Spinal cord (tissue), 10 donors: ENCODE data around the gene JAKMIP1. TPM values are rescaled to one million over a fixed set of nuclear protein-coding genes. Genes with fewer than 3 reads are reported as not detected.

Source experiments
- DNase-seq, 6 donors: peaks; one replicate each; pipeline versions ENCODE4 v3.0.0 to v3.0.0-alpha.2; 2013 to 2015; ENCODE audit warnings: low spot score in 6 of 6, low read depth in 4 of 6
- H3K27ac ChIP-seq: one replicate; pipeline ENCODE4 v1.5.1; 2013; ENCODE audit warnings: low read depth, low read length, control low read depth
- H3K27me3 ChIP-seq: one replicate; pipeline ENCODE4 v1.6.1; 2013; ENCODE audit warnings: low read length; ENCODE audit not compliant: control insufficient read depth, insufficient read depth
- H3K36me3 ChIP-seq: one replicate; pipeline ENCODE4 v1.6.1; 2013; ENCODE audit warnings: low read length; ENCODE audit not compliant: control insufficient read depth, insufficient read depth
- H3K4me1 ChIP-seq: one replicate; pipeline ENCODE4 v1.6.1; 2013; ENCODE audit warnings: low read length; ENCODE audit not compliant: control insufficient read depth, insufficient read depth
- H3K4me3 ChIP-seq: one replicate; pipeline ENCODE4 v1.5.1; 2013; ENCODE audit warnings: low read depth, low read length, control low read depth
- H3K9me3 ChIP-seq: one replicate; pipeline ENCODE4 v1.6.1; 2013; ENCODE audit warnings: low read length; ENCODE audit not compliant: control insufficient read depth, insufficient read depth
- WGBS: methylation state at CpG from one replicate; pipeline ENCODE4 v1.1.5; 2013; ENCODE audit warnings: missing lambda C conversion rate; ENCODE audit not compliant: insufficient coverage; 5-methylcytosine and 5-hydroxymethylcytosine counted together
- polyA plus RNA-seq, 2 donors: library from polyadenylated mRNA; unstranded; fragments of 120-200 nt; gene quantifications; one replicate each; pipeline ENCODE4 v1.2.1, GENCODE V29; 2013; ENCODE audit not compliant: insufficient read length in 2 of 2
- total RNA-seq, 2 donors: library from RNA; depleted of rRNA in 1 of 2; stranded (reverse); fragments of 120-200 nt in 1 of 2; fragments of >200 nt in 1 of 2; gene quantifications; one replicate each; pipeline versions ENCODE4 v1.2.3 to v1.2.4, GENCODE V29; 2013 to 2014
- donor health status: healthy.

JAKMIP1 gene
- total and polyA plus RNA-seq, 4 donors: 8.2 to 29.7 (median 20.9) TPM

DNA sequence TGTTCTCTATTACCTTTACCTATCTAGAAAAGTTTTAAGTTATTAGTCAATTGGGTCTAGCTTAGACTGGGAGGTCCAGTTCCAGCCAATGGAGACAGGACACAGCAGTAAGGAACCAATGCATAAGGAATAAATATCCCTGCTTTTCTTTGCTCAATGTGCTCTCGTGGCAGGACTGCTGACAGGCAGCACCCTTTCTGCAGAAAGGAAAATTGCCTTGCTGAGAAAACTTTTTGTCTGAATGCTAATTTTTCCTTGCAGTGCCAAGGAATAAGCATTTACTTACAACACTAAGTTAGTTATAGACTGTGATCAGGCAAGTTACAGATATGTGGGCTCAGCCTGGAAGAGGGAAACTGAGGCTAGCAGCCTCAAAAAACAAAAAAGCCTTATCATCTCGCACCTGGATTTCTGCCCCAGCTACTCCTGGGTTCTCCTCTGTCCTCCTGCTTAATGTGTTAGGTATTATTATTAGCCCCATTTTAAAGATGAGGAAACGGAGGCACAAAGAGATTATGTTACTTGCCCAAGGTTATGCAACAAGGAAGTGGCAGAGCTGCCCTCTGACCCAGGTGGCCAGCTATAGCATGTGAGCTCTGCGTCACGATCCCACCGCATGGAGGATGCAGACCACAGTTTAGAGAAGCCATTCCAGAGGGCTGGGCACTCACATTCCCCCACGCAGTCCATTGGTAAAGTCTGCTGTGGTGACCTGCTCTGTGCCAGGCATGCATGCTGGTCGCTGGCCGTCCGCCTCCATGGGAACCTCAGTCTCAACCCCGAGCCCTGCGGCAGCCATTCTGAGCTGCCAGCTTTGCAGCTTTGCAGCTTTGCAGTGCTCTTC is 141.6 kb downstream of the JAKMIP1 start:
- 93% methylated on average over 10 of the region's 12 CpGs for WGBS
- H3K9me3 ChIP-seq: peaks cover 2% of the 10 kb centered on the region
- peaks cover 12% of the 10 kb centered on the region for H3K4me1 ChIP-seq
- peaks cover 63% of the 10 kb centered on the region for H3K36me3 ChIP-seq
- no peaks in the 10 kb centered on the region for H3K27me3 ChIP-seq
- no peak overlapping the region for H3K27ac ChIP-seq
- H3K4me3 ChIP-seq: no peak overlapping the region
- DNase-seq: no peak

DNA sequence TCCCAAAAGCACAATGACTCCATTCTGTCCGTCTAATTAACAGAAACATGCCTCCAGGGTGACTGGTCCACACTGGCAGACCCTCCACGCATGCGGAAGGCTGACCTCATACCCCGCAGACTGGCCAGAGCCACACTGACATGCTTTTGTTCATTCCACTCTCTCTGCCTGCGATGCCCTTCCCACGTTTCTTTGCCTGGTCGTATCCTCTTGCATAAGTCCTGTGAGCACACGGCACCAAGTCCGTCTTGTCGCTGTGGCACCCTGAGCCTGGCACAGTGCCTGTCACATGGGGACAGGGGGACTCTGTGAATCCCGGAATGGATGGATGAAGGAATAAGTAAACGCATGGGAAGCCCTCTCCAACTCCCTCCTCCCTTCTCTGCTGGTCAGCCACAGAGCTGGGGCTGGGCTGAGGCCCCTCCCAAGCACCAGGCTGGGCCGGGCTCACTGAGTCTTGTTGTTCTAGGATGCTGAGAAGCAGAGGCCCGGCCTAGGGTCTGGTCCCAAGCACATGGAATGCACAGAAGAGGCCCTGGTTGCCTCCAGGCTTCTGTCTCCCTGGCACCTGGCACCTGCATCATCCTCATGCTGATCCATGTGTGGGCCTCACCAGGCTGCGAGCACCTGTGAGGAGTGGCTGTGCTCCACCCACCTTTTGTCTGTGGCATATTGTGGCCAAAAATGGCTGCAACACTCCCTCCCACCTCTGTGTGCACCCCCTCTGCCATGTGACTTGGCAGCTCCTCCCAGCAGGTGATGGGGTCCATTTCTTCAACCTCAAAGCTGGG is 143.2 kb downstream of the JAKMIP1 start:
- H3K9me3 ChIP-seq: peaks cover 2% of the 10 kb centered on the region
- H3K36me3 ChIP-seq: peaks cover 54% of the 10 kb centered on the region
- no peaks in the 10 kb centered on the region for H3K27me3 ChIP-seq
- H3K4me1 ChIP-seq: peaks cover 12% of the 10 kb centered on the region
- peak in 1 of 6 donors; percentile 32 for DNase-seq
- WGBS: 68% methylated on average over 13 of the region's 15 CpGs
- no peak overlapping the region for H3K4me3 ChIP-seq
- no peak overlapping the region for H3K27ac ChIP-seq

DNA sequence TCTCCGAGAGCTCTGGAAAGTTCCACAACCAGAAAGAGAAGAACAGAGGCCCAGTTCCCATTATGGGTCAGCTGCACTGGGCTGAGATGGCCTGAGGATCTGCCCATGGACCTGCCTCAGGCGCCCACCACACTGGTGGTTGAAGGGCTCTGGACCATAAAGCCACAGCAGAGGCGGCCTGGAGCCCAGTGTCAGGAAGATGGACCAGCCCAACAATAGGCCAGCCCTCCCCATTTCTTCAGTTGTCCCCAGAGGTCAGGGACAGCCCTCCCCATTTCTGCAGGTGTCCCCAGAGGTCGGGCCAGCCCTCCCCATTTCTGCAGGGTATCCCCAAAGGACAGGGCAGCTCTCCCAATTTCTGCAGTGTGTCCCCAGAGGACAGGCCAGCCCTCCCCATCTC is 144.9 kb downstream of the JAKMIP1 start:
- H3K27ac ChIP-seq: no peak overlapping the region
- H3K4me3 ChIP-seq: no peak overlapping the region
- DNase-seq: no peak
- peaks cover 2% of the 10 kb centered on the region for H3K9me3 ChIP-seq
- no peaks in the 10 kb centered on the region for H3K27me3 ChIP-seq
- peaks cover 15% of the 10 kb centered on the region for H3K4me1 ChIP-seq
- peaks cover 43% of the 10 kb centered on the region for H3K36me3 ChIP-seq
- 79% methylated on average over 4 of the region's 4 CpGs for WGBS

DNA sequence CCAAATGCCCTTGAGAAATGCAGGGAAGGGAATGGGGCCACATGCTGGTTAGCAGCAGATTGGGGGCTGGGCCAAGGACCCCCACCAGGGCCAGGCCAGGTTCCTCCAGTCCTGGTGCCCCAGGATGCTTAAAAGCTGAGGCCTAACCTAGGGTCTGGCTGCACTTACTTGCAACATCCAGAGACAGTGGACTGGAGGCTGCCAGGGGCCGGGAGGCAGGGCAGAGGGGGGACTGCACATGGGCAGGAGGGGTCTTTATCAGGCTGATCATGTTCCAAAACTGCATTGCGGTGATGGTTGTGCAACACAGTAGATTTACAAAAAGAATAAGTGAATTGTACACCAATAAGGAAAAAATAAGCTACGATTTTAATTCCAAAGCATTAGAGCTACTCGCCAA is 145.3 kb downstream of the JAKMIP1 start:
- no peak overlapping the region for H3K4me3 ChIP-seq
- WGBS: 100% methylated on average over 3 of the region's 4 CpGs
- DNase-seq: no peak
- H3K27ac ChIP-seq: no peak overlapping the region
- H3K9me3 ChIP-seq: peaks cover 2% of the 10 kb centered on the region
- H3K36me3 ChIP-seq: peaks cover 43% of the 10 kb centered on the region
- H3K4me1 ChIP-seq: peaks cover 18% of the 10 kb centered on the region
- H3K27me3 ChIP-seq: no peaks in the 10 kb centered on the region

DNA sequence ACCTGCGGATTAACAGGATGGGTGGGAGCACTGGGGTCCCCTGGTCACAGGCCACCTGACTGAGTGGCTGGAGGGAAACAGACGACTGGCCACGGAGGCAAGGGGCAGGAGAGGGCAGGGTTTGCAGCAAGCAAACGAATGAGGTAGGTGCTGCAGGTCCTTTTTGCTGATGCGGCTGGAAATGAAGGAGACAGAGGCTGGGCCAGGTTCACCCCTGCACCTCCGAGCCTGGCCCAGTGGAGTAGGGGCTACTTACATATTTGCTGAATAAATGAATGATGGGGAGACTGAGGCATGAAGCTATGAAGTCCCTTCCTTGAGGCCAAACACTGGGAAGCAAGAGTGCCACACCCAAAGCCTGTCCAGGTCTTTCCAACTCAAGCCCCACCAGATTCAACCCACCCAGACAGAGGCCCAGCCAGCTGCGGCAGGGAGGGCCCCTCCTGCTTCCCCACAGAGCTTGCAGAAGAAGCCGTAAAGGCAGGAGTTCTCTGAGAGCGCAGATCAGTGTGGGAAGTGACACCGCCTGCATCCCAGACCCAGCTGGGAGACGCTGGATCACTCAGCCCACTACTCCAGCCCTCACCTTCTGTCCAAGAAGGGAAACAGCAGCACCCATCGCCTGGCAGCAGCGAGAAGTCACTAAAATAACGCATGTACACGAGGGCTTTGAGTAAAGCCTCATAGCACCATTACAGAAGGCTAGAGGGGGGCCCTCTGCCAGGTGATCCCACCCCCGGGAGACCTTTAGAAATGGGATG is 146.0 kb downstream of the JAKMIP1 start:
- Histone ChIP-seq H3K27ac (no peak overlapping the region), H3K27me3 (no peaks in the 10 kb centered on the region), H3K4me1 (peaks cover 20% of the 10 kb centered on the region), H3K9me3 (peaks cover 2% of the 10 kb centered on the region), H3K36me3 (peaks cover 39% of the 10 kb centered on the region), H3K4me3 (no peak overlapping the region)
- no peak for DNase-seq
- 70% methylated on average over 12 of the region's 16 CpGs for WGBS

DNA sequence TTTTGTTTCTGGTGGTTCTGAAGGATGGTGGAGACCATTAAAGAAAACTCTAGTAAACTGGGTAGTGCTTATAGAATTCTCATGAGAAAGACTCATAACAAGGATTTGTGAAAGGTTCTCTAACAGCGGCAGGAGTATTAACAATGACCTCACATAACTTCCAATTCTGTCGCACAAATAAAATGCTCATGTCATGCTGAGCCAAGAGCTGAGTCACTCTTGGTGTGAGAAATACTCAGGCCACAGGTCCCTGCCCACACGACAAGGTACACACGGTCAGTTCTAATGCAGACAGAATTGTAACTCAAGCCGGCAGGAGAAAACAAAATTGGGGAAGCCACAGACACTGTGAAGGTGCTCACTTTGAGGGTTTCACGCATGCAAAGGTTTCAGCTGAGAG is 147.7 kb downstream of the JAKMIP1 start:
- 84% methylated on average over 3 of the region's 6 CpGs for WGBS
- no peak for DNase-seq

DNA sequence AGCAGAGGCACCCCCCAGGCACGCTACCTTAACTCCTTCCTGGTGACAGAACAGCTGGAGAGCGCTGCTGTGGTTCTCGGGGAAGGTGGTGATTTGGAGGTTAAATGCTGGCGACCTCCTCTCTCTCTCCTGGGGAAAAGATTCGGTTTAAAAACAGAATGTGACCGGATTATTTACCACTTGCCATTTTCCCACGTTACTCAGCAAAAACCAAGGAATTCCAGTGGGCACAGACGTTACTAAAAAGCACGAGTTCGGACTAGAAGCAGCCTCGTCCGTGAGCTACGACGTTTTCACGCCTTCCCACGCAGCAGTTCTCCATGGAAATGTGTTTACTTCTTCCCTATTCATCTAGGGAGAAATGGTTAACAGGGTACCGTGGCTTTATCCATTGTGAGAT is 149.8 kb downstream of the JAKMIP1 start:
- WGBS: 30% methylated on average over 3 of the region's 17 CpGs
- Histone ChIP-seq H3K36me3 (peaks cover 15% of the 10 kb centered on the region), H3K4me3 (no peak overlapping the region), H3K27me3 (no peaks in the 10 kb centered on the region), H3K27ac (no peak overlapping the region), H3K4me1 (peaks cover 8% of the 10 kb centered on the region), H3K9me3 (no peaks in the 10 kb centered on the region)
- no peak for DNase-seq

More for the DNA sequence above, 147.7 kb downstream of the JAKMIP1 start:
- H3K4me3 ChIP-seq: no peak overlapping the region
- H3K27ac ChIP-seq: no peak overlapping the region
- no peaks in the 10 kb centered on the region for H3K9me3 ChIP-seq
- H3K36me3 ChIP-seq: peaks cover 31% of the 10 kb centered on the region
- H3K27me3 ChIP-seq: no peaks in the 10 kb centered on the region
- H3K4me1 ChIP-seq: peaks cover 20% of the 10 kb centered on the region

DNA sequence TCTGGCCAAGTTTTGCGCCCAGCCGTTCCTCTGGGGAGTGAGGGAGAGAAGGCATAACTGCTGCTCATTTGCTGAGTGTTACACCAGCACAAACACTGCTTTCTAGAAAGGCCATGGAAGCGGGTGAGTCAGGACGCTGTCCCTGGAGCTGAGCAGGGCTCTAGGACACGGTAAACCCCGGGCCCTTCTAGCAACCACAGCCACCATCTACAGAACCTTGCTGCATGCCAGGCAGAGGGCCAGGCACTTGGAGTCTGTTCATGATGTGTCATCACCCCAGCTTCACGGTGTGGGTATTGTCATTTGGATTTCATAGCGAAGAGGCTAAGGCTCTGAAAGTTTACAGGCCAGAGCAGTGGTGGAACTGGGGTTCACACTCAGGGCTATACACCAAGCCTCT is 150.4 kb downstream of the JAKMIP1 start:
- Histone ChIP-seq H3K4me3 (no peak overlapping the region), H3K27ac (no peak overlapping the region), H3K27me3 (no peaks in the 10 kb centered on the region), H3K4me1 (peaks cover 9% of the 10 kb centered on the region), H3K36me3 (peaks cover 12% of the 10 kb centered on the region), H3K9me3 (no peaks in the 10 kb centered on the region)
- WGBS: 63% methylated on average over 4 of the region's 8 CpGs
- DNase-seq: no peak

DNA sequence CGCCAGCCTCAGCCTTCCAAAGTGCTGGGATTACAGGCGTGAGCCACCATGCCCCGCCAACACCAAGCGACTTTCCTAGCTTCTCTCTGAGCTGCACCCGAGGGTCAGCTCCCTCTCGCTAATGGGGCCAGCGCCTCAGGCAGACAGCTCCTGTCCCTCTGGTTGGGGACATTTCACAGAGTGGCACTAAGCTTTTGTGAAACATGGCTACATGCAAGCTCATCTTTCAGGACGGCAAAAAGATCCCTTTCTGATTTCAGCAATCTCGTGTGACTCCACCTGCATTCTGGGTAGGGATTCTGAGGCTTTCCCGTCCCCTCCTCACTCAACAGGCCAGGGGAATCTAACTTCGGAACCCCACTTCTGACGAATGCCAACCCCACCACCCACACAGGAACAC is 151.1 kb downstream of the JAKMIP1 start:
- no peak overlapping the region for H3K27ac ChIP-seq
- peaks cover 14% of the 10 kb centered on the region for H3K4me1 ChIP-seq
- DNase-seq: no peak
- H3K36me3 ChIP-seq: peaks cover 7% of the 10 kb centered on the region
- H3K9me3 ChIP-seq: no peaks in the 10 kb centered on the region
- H3K4me3 ChIP-seq: no peak overlapping the region
- 94% methylated on average over 10 of the region's 12 CpGs for WGBS
- no peaks in the 10 kb centered on the region for H3K27me3 ChIP-seq
